WERI-Rb-1 (cell line): ENCODE results near the gene COL23A1.

Experiments
- DNase-seq: peaks from one replicate; pipeline ENCODE4 v3.0.0-alpha.2; 2020
- H3K27ac ChIP-seq: fragments of 250-450 bp; sonication (Bioruptor Pico); 2 replicates; pipeline ENCODE4 v1.5.1; 2020; ENCODE audit warnings: mild to moderate bottlenecking, moderate library complexity
- H3K27me3 ChIP-seq: fragments of 250-450 bp; sonication (Bioruptor Pico); 2 replicates; pipeline ENCODE4 v1.5.1; 2021; ENCODE audit warnings: mild to moderate bottlenecking, low read depth, moderate library complexity; ENCODE audit not compliant: insufficient read depth, severe bottlenecking
- H3K36me3 ChIP-seq: fragments of 250-450 bp; sonication (Bioruptor Pico); 2 replicates; pipeline ENCODE4 v1.5.1; 2020; ENCODE audit warnings: mild to moderate bottlenecking, moderate library complexity
- H3K4me3 ChIP-seq: 2 replicates; pipeline ENCODE4 v1.5.1; 2011; ENCODE audit warnings: low read depth, mild to moderate bottlenecking, control low read depth, low read length
- H3K9me3 ChIP-seq: fragments of 250-450 bp; sonication (Bioruptor Pico); 2 replicates; pipeline ENCODE4 v1.5.1; 2021; ENCODE audit warnings: mild to moderate bottlenecking, moderate library complexity; ENCODE audit not compliant: severe bottlenecking
- TF ChIP-seq, protein P1 (sequence below): IDR thresholded peaks from 2 replicates; pipeline ENCODE4 v1.5.1; 2011; ENCODE audit warnings: low read depth, mild to moderate bottlenecking, control low read depth, inconsistent platforms, low read length

COL23A1 gene

DNA sequence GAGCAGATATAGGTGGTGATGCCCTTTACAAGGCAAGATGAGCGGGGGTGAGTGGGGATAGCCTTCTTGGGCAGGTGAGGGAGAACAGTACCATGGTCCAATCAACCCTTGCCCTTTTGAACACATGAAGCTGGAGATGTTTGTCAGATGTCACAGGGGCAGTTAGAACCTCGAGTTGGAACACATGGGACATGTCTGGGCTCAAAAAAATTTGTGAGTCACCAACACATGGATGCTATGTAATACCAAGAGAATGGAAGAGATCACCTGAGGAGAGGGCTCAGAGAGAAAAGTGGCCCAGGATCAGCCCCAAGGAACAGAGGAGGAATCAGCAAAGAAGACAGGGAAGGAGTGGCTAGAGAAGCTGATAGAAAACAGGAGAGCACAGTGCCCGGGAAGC, 362.3 kb downstream of the COL23A1 start:
- no peaks in the 10 kb centered on the region; the same call in 1 of the 2 replicates for H3K36me3 ChIP-seq
- no peak overlapping the region for H3K4me3 ChIP-seq
- no peak overlapping the region for H3K27ac ChIP-seq
- TF ChIP-seq, protein P1, sequence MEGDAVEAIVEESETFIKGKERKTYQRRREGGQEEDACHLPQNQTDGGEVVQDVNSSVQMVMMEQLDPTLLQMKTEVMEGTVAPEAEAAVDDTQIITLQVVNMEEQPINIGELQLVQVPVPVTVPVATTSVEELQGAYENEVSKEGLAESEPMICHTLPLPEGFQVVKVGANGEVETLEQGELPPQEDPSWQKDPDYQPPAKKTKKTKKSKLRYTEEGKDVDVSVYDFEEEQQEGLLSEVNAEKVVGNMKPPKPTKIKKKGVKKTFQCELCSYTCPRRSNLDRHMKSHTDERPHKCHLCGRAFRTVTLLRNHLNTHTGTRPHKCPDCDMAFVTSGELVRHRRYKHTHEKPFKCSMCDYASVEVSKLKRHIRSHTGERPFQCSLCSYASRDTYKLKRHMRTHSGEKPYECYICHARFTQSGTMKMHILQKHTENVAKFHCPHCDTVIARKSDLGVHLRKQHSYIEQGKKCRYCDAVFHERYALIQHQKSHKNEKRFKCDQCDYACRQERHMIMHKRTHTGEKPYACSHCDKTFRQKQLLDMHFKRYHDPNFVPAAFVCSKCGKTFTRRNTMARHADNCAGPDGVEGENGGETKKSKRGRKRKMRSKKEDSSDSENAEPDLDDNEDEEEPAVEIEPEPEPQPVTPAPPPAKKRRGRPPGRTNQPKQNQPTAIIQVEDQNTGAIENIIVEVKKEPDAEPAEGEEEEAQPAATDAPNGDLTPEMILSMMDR, result no peak
- no peaks in the 10 kb centered on the region for H3K9me3 ChIP-seq
- no peak for DNase-seq
- H3K27me3 ChIP-seq, result no peaks in the 10 kb centered on the region

DNA sequence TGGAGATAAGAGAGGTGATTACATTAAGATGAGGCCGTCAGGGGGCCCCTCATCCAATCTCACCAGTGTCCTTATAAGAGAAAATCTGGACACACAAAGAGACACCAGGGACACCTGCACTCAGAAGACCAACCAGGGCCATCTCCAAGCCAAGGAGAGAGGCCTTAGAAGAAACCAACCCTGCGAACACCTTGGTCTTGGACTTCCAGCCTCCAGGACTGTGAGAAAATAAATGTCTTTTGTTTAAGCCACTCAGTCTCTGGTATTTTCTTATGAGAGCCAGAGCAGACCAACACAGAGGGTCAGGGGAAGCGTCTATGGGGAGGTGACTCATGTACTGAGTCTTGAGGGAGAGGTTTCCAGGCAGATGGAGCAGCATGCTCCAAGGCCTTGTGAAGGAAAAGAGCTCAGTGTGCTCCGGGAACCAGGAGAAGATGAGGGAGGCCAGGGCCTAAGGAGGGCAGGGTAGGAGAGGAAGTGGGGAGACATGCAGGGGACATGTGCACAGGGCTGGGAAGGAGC, 363.0 kb downstream of the COL23A1 start:
- H3K27me3 ChIP-seq, result no peaks in the 10 kb centered on the region
- TF ChIP-seq, protein P1, result no peak
- no peak overlapping the region for H3K27ac ChIP-seq
- H3K9me3 ChIP-seq, result no peaks in the 10 kb centered on the region
- no peak for DNase-seq
- no peak overlapping the region for H3K4me3 ChIP-seq
- H3K36me3 ChIP-seq, result no peaks in the 10 kb centered on the region; the same call in 1 of the 2 replicates

DNA sequence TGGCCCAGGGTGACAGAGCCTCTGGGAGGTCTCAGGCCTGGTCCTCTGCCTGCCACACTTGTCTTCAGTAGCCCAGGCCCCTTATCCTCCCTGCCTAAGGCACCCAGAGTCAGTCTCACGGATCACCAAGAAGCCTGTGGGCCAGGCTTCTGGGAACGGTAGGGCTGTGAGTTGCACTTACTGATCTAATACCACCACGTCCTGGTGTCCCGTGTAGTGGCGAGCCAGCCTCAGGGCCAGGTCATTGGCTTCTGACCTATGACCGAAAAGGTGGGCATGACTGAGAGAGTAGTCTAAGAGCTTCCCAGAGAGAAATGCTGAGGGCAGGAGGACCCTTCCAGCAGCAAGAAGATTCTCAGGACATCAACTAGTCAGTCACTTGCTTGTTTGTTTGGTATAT, 365.0 kb downstream of the COL23A1 start:
- no peaks in the 10 kb centered on the region for H3K27me3 ChIP-seq
- H3K9me3 ChIP-seq, result no peaks in the 10 kb centered on the region
- no peak overlapping the region for H3K4me3 ChIP-seq
- TF ChIP-seq, protein P1, result no peak
- DNase-seq, result no peak
- H3K36me3 ChIP-seq, result no peaks in the 10 kb centered on the region
- no peak overlapping the region for H3K27ac ChIP-seq

DNA sequence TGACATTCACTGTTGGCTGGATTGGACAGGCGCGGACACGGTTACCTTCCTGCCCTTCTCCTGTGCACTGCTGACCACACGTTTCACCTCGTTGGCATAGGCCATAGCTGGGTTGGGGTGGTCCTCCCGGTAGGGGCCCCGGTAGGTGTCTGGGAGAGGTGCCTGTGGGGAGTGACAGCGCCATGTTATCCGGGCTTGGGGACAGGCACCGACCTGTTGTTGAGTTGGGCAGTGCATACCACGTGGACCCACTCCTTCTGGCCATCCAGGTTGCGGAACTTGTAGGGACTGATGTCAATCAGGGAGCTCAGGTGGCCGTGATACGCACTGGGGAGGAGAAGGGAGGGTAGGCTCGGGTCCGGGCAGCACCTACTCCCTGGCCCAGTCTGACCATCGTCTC, 365.8 kb downstream of the COL23A1 start:
- H3K27ac ChIP-seq, result no peak overlapping the region
- DNase-seq, result no peak
- TF ChIP-seq, protein P1, result no peak
- H3K9me3 ChIP-seq, result no peaks in the 10 kb centered on the region
- no peaks in the 10 kb centered on the region for H3K36me3 ChIP-seq
- H3K4me3 ChIP-seq, result no peak overlapping the region
- no peaks in the 10 kb centered on the region for H3K27me3 ChIP-seq

DNA sequence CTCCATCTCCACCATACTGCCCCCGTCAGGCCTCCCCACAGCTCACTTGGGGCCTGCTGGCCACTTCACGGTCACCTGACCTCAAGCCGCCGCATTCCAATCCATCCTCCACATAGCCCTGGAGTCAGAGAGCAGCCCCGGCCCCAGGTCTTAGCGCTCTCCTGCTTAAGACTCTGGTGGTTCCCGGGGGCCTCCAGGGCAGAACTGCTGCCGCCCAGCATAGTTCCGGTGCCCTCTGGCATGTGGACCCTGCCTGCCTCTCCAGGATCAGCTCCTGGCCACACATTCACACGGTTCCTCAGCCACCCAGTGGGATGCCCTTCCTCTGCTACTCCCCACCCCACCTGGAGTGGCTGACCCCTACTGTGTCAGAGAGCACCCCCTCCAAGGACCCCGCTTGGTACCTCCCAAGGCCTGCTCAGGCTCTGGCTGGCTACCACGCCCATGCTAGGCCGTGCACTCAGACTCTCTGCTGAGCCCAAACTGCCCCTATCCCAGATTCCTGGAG, 366.3 kb downstream of the COL23A1 start:
- TF ChIP-seq, protein P1, result no peak
- Histone ChIP-seq H3K27ac (no peak overlapping the region), H3K4me3 (no peak overlapping the region), H3K36me3 (no peaks in the 10 kb centered on the region), H3K9me3 (no peaks in the 10 kb centered on the region), H3K27me3 (no peaks in the 10 kb centered on the region)
- no peak for DNase-seq

DNA sequence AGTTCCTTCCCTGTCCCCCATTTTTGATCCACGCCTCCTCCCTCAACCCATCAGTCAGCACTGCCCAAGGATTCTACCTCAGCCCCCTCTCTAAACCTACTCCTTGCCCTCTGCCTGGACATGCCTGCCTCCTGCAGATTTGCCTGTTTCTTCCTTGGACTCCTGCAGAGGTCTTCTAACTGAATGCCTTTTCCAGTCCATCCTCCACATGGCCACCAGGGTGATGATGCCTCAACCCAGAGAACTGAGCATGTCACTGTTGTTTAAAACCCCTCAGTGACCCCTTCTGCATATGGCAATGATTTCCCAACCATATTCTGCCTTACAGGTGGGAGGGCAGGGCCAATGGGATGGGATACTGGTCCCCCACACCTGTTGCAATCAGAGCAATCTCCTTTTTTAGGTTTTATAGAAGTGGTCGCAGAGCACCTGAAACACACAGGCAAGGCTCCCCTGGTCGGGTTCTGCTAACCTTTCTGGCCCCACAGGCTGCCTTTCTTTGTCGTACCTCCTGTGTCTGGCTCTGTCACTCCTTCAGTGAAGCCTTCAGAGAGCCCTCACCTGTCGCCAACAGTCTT, 366.9 kb downstream of the COL23A1 start:
- Histone ChIP-seq H3K4me3 (no peak overlapping the region), H3K36me3 (no peaks in the 10 kb centered on the region), H3K27ac (no peak overlapping the region), H3K9me3 (no peaks in the 10 kb centered on the region), H3K27me3 (no peaks in the 10 kb centered on the region)
- TF ChIP-seq, protein P1, result no peak
- DNase-seq, result no peak
